ENCODE results near the gene NOVA2.
"Not testable (repeated sequence)": the region's sequence is repeated elsewhere in the genome, so short reads cannot be mapped to it uniquely, and the experiment has no call there.

NOVA2 gene

GRCh38 chr19:45920458-45920857 lies 53.2 kb downstream of the NOVA2 start:
- no peak for DNase-seq

GRCh38 chr19:45919678-45920077 lies 54.0 kb downstream of the NOVA2 start:
- DNase-seq, result no peak

DNA sequence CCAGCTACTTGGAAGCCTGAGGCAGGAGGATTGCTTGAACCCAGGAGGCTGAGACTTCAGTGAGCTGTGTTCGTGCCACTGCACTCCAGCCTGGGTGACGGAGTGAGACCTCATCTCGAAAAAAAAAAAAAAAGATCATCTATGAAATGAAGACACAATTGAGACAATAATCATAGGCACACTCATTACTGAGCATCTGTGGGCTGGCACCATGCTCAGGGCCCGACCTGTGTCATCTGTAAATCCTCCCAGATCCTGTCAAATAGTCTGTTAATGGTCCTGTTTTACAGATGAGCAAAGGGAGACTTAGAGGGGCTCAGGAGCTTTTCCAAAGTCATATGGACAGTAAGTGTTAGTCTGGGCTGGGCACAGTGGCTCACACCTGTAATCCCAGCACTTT lies 54.9 kb downstream of the NOVA2 start:
- DNase-seq, result no peak

GRCh38 chr19:45917421-45918091 lies 56.1 kb downstream of the NOVA2 start:
- no peak for DNase-seq

DNA sequence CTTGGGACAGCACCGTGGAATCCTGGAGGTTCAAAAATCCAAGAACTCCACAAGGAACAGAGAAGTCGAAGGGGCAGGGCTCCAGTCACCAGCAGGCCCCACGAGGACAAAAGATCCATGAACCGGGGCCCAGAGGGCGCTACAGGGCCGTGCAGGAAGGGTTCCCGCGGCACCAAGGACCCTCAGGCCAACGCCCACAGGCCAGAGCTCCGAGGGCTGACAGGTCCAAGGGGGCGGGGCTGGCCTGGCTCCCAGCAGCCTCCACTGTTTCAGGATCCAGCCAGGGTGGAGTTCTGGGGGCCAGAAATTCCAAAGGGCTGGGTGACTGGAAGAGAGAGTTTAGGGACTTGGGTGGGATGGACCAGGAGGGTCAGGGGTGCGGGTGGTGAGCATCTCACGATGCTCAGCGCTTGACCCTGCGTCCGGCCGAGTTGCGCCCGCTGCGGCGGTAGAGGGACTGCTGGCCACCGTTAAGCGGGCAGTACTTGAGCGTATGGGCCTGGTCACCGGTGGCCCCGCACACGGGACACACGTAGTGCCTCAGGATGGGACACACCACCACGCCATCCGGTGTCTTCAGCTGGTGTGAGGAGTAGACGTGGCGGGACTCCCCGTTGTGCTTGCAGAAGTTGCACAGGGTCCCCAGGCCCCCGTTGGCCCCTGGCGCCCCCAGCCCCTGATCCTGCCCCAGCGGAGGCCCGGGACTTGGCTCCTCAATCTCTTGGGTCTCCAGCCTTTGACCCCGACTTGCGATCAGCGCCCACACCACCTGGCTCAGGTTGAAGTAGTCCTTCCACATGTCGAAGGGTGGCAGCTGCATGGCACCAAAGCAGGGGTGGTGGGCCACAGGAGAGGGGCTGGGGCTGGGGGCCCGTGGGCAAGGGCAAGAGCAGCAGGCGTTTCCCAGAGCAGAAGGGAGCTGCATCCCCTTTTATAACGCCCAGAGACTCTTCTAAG lies 59.5 kb downstream of the NOVA2 start, which contains the start of gene NANOS2:
Gene NANOS2, minus strand, starts transcription at position 905 of the 957 bp plus-strand sequence. Its CDS starts 85 bp downstream, at position 820.
- DNase-seq, result no peak

GRCh38 chr19:45911291-45911690 lies 62.4 kb downstream of the NOVA2 start:
- no peak for DNase-seq

- peak; percentile 18 for DNase-seq
Observed at GRCh38 chr19:45908956-45909355, 64.7 kb downstream of the NOVA2 start.

- DNase-seq, result peak; percentile 55
Observed at GRCh38 chr19:45906221-45906620, 67.4 kb downstream of the NOVA2 start.

GRCh38 chr19:45905011-45905410 lies 68.7 kb downstream of the NOVA2 start:
- DNase-seq, result no peak

DNA sequence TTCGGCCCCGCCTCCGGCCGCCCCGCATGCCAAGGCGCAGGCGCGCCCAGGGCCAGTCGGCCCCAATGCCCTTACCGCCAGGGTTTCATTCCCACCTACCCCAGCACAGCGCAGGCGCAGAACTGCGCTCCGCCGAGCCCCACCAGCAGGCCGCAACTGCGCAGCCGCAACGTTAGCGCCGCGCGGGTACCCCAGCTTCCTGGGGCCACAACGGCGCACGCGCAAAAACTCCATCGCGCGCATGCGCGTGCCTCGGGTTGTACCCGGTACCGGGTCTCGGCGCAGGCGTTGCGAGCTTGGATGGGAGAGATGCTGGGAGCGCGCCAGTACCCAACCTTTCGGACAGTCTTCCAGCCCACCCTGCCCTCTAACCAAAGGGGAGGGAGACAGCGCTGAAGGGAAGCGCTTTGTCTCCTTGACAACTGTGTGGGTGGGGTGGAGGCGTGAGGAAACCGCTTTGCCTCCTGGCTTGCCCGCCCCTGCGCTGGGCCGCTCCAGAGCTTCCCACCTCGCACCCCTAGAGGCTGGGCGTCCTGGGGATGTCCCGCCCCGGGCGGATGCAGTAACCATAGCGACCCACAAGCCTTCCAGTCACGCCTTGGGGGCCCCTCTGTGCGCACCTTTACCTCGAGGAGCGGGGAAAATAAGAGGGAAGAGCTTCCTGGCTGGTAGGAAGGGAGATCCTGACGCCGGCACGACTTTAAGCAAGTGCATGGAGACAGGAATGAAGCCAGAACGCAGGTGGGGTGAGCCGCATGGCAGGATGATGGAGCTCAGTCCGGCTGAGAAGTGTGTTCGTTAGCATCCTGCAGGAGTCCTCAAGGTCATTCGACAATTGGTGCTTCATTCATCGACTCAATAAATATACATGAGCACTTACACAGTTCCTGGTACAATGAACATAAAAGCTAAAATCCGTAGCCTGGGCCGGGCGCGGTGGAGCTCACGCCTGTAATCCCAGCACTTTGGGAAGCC lies 70.7 kb downstream of the NOVA2 start:
- DNase-seq, result peak; percentile 92

GRCh38 chr19:45901912-45902650 lies 71.6 kb downstream of the NOVA2 start, which contains the start of gene MYPOP:
TSS of gene MYPOP (minus strand) at chr19:45902613. CDS start at chr19:45901773, 840 bp downstream.
- no peak for DNase-seq

GRCh38 chr19:45901432-45901911 lies 72.2 kb downstream of the NOVA2 start:
- no peak for DNase-seq

DNA sequence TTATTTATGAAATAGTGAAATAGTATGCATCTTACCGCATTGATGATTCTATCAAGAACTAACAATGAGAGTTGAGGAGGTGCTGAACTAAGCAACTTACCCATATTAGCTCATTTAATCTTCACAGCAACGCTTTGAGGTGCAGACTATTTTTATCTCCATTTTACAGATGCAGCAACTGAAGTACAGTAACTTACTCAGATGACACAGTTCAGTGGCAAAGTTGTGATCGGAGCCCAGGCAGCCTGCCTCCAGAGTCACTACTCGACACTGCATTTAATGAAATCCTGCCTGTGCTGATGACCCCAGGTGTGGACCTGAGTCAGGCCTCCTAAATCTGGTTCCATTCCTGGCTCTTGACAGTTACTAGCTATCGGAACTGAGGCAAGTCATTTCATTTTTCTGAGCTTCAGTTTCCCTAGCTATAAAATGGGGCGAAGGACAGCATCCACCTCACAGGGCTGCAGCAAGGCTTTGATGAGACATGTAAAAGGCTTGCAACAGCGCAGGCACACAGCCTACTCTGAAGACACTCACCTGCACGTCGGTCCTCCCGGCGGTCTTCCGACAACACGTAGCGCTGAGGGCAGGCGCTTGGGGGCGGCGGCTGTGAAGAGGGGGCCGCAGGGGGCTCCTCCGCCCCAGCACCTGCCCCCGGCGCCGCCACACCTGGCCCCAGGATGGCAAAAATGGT lies 72.8 kb downstream of the NOVA2 start:
- DNase-seq, result no peak

- DNase-seq, result no peak
Observed at GRCh38 chr19:45899919-45900589, 73.6 kb downstream of the NOVA2 start.

- no peak for DNase-seq
Observed at GRCh38 chr19:45899253-45899652, 74.4 kb downstream of the NOVA2 start.

DNA sequence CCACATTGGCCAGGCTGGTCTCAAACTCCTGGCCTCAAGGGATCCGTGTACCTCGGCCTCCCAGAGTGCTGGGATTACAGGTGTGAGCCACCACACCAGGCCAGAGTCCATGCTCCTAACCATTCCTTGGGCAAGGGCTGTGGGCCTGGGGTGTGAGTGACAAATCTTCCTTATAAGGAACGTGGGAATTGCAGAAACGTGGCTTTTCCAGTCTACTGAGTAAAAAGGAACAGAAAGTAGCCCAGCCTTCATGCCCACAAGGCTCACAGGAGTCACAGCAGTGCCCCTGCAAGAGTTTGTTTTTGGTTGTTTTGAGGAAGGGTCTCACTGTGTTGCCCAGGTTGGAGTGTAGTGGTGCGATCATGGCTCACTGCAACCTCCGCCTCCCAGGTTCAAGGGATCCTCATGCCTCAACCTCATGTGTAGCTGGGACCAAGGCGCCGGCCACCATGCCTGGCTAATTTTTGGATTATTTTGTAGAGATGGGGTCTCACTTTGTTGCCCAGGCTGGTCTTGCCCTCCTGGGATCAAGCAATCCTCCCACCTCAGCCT lies 76.3 kb downstream of the NOVA2 start:
- no peak for DNase-seq

- DNase-seq, result not testable (repeated sequence)
Observed at GRCh38 chr19:45895983-45896599, 77.6 kb downstream of the NOVA2 start.

DNA sequence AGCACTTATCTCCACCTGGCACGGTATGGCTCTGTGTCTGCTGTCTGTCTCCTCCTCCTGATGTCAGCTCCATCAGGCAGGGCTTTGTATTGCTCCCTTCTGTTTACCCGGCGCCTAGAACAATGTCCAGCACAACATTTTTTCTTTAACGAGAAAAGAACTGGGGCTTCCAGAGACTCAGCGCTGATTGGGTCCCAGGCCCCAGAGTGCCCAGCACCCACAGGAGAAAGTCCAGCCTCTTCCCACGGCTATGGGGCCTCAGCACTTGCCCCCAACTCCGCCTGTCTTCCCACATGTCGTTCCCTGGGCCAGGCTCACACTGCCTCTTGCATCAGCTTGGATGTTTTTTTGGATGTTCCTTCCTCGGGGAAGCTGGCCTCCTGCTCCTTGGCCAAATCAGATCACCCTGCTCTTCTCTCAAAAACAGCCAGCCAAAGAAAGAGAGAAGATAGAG lies 78.1 kb downstream of the NOVA2 start:
- no peak for DNase-seq

DNA sequence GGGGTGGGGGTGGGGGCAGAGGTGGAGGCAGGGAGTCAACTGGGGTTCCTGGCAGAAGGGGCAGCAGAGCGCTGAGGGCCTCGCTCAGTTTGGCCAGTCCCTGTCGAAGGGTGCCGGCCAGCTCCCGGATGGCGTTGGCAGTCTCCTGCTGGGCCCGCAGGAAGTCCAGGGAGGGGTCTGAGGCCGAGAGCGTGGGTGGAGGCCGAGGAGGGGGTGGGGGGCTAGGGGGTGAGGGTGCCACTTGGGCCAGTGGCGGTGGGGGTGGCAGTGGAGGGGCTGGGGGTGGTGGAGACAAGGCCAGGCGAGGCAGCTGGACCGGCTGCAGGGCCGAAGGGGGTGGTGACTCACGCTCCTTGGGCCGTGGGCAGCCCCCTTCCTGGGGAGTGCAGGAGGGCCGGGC lies 82.8 kb downstream of the NOVA2 start:
- DNase-seq, result no peak
